Pons (tissue), 1 donor: Measurements from ENCODE around the gene CDK16.
A peak's percentile ranks its signal among the peaks of the same experiment; 100 is the strongest.

Experiments used
- DNase-seq: peaks from one replicate; pipeline ENCODE4 v3.0.0-alpha.2; 2016; ENCODE audit warnings: low spot score

CDK16 gene

DNA sequence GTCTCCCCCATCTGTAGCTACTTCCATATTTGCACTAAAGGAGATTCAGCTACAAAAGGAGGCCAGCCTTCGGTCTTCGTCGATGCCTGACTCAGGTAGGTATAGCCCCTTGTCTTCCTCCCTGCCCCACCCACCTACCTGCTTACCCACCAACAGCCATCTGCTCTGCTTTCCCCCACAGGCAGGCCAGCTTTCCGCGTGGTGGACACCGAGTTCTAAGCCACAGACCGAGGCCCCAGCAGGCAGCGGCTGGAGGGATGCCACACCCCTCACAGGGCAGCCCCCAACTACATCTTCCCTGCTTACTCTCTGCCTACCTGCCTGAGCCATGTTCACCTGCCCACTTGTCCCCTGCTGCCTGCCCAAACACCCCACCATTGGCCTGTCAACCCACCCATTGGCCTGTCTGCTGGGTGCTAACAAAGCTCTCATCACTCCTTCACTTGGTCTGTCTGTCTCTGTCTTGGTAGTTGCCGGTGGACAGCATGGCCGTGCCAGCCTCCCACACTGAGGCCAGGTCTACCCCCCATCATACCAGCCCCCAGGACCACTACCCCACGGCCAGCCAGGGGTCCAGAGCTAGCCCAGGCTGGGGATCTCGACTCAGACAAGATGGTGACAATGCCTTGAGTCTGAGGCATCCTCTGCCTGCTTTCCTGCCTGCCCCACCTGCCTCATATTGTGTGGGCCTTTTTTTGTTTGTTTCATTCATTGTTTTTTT, 10.2 kb downstream of the CDK16 start:
- DNase-seq: no peak

- DNase-seq: no peak
Measured at GRCh38 chrX:47229427-47229826, 10.9 kb downstream of the CDK16 start.

DNA sequence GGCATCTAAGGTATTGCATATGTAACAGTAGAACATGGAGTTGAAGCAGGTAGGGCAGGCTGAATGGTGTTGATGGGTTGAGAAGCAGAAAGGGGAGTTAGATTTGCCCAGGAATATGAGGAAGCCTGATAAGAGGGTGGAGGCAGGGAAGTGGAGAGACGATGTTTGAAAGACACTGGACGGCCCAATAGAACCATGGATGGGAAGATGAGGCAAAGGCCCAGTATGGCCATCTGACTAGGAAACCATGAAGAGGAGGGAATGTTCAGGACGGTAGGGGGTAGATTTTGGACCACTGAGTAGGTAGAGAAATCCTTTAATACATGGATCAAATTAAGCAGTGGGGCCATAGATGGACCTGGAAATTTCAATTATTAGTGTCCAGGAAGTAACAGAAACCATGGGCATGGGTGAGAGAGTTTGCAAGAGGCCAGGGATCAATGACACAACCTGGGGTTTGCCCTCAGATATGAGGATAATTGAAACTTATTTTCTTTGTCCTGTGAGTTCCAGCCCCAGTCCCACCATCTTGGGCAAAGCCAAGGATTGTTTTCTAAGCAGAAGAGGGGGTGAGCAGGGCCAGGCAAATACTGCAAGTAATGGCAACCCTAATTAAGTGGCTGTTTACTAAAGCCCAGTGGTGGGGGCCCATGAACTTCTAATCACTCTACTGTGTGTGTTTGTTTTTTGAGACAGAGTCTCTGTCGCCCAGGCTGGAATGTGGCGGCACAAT, 11.8 kb downstream of the CDK16 start:
- DNase-seq: no peak

GRCh38 chrX:47231167-47231566, 12.7 kb downstream of the CDK16 start:
- no peak for DNase-seq

- DNase-seq: no peak
Measured at GRCh38 chrX:47232197-47232802, 13.8 kb downstream of the CDK16 start.

DNA sequence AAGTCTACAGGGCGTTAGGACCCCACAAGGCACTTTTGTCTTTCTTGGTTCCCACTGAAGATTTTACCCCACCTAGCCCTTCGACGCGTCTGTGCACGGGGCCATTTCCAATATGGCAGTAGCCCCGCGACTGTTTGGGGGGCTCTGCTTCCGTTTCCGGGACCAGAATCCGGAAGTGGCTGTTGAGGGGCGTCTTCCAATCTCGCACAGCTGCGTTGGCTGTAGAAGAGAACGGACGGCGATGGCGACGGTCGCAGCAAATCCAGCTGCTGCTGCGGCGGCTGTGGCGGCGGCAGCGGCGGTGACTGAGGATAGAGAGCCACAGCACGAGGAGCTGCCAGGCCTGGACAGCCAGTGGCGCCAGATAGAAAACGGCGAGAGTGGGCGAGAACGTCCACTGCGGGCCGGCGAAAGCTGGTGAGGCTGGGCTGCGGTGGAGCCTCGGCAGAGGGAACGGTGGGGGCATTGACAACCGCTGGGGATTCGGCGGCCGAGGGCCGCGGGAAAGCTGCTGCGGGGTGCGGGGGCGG, 14.4 kb downstream of the CDK16 start, which contains the start of gene USP11:
Gene USP11 (plus strand): TSS at position 207 of the 530 bp plus-strand sequence. CDS start 35 bp downstream, at position 242.
- no peak for DNase-seq

- DNase-seq: peak; percentile 92
Measured at GRCh38 chrX:47233333-47234113, 15.0 kb downstream of the CDK16 start.

GRCh38 chrX:47234583-47234982, 16.1 kb downstream of the CDK16 start:
- no peak for DNase-seq

GRCh38 chrX:47235691-47236103, 17.2 kb downstream of the CDK16 start:
- DNase-seq: no peak

GRCh38 chrX:47239199-47239598, 20.7 kb downstream of the CDK16 start:
- DNase-seq: no peak

- no peak for DNase-seq
Measured at GRCh38 chrX:47239898-47240545, 21.5 kb downstream of the CDK16 start.

DNA sequence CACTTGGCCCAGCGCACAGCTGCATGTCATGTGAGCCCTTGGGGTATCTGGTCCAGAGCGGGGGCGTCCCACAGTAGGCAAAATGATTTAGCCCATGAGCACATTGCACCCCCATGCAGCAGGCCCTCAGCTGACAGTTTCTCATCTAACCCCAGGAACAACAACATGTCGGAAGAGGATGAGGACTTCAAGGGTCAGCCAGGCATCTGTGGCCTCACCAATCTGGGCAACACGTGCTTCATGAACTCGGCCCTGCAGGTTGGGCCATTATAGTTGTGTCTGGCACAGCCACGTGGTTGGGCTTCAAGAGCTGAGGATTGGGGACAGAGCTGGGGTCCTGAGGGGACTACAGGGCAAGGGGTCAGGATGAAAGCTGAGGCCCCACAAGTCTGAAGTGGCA, 22.1 kb downstream of the CDK16 start:
- DNase-seq: no peak

- DNase-seq: no peak
Measured at GRCh38 chrX:47241201-47242011, 22.9 kb downstream of the CDK16 start.

DNA sequence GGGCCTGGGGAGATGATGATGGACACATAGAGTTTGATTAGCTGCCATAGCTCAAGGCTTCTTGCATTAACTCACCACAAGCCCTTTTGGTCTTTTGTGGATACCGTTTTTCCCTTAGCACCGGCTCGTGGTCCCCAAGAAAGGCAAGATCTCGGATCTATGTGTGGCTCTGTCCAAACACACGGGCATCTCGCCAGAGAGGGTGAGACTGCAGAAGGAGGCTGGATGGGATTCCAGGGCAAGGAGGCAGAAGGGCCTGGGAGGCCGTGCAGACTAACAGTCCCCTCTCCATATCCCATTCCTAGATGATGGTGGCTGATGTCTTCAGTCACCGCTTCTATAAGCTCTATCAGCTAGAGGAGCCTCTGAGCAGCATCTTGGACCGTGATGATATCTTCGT, 23.8 kb downstream of the CDK16 start:
- no peak for DNase-seq

- no peak for DNase-seq
Measured at GRCh38 chrX:47243351-47243750, 24.9 kb downstream of the CDK16 start.

- DNase-seq: no peak
Measured at GRCh38 chrX:47244676-47245075, 26.2 kb downstream of the CDK16 start.

DNA sequence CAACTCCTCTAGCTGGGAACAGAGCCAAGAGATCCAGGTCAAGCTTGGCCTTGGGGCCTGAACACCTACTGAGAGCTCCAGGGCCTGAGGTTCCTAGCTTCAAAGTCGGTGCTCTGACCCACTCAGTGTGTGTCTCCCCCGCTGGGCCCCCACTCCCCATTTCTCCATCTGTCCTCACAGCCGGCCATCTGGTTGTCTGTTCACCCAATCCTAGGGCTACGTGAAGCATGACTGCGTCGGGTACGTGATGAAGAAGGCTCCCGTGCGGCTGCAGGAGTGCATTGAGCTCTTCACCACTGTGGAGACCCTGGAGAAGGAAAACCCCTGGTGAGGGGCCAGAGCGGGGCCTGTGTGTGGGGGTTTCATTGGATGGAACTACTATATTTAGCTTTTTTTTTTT, 26.7 kb downstream of the CDK16 start:
- no peak for DNase-seq

DNA sequence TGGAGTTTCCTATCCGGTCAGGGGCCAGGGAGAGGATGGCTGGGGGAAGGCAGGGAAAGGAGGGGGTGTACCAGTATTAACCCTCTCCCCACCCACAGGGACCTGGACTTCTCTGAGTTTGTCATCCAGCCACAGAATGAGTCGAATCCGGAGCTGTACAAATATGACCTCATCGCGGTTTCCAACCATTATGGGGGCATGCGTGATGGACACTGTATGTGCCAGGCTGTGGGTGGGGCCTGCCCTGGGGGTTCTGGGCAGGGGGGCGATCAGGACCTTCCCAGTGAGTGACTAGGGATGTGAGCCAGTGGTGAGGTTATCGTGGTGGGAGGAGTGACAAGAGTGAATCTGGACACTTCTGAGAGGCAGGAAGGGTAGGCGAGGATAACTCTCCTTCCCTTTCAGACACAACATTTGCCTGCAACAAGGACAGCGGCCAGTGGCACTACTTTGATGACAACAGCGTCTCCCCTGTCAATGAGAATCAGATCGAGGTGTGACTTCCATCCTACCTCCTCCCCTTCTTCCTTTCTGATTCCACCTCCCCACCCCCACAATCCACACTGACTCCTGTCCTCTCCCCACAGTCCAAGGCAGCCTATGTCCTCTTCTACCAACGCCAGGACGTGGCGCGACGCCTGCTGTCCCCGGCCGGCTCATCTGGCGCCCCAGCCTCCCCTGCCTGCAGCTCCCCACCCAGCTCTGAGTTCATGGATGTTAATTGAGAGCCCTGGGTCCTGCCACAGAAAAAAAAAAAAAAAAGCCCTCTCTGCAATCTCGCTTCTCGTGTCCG, 28.9 kb downstream of the CDK16 start:
- DNase-seq: no peak

DNA sequence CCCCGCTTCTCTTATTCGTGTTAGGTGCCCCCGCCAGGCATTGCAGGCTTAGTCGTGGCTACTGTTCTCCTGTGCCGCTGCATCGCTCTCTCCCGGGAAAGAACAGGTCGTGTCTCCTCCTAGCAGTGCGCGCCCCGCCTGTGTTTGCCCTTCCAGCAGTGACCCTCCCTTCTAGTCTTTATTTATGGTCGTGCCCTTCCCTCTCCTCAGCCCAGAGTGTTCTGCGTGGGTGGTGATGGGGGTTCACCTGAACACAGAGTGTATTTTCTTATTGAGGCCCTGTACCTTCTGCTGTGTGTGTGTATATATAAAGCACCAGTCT, 29.5 kb downstream of the CDK16 start:
- no peak for DNase-seq

DNA sequence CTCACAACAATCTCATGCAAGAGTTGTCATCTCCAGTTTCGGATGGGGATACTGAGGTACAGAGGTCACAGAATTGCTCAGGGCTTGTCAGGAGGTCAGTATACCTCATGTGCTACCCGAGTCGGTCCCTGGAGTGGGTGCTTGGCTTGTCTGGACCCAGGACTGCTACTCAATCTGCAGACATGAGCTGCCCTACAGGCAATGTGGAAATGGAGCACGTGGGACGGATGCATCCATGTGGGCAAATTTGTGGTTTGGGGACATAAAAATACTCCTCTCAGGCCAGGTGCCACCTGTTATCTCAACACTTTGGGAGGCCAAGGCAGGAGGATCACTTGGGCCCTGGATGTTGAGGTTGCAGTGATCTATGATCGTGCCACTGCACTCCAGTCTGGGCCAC, 30.1 kb downstream of the CDK16 start:
- no peak for DNase-seq
